GM18502 (cell line): ENCODE measurements around the gene CDKN2B.
"Not testable (repeated sequence)": the region's sequence is repeated elsewhere in the genome, so short reads cannot be mapped to it uniquely, and the experiment has no call there.

Experiments
- ATAC-seq: cut with Tn5 transposase; IDR thresholded peaks from one replicate; pipeline ENCODE4 v1.9.1; 2021; ENCODE audit warnings: mild to moderate bottlenecking; ENCODE audit not compliant: unreplicated experiment, poor library complexity

Gene CDKN2B, protein sequence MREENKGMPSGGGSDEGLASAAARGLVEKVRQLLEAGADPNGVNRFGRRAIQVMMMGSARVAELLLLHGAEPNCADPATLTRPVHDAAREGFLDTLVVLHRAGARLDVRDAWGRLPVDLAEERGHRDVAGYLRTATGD

GRCh38 chr9:22008717-22009505 is at the start of gene CDKN2B:
CDKN2B (minus strand) TSS chr9:22009305; CDS start chr9:22008953, 352 bp downstream.
- peak; percentile 93 for ATAC-seq

- ATAC-seq, result not testable (repeated sequence)
These were observed 48.9 kb upstream of the CDKN2B start for GRCh38 chr9:22057972-22058371.

DNA sequence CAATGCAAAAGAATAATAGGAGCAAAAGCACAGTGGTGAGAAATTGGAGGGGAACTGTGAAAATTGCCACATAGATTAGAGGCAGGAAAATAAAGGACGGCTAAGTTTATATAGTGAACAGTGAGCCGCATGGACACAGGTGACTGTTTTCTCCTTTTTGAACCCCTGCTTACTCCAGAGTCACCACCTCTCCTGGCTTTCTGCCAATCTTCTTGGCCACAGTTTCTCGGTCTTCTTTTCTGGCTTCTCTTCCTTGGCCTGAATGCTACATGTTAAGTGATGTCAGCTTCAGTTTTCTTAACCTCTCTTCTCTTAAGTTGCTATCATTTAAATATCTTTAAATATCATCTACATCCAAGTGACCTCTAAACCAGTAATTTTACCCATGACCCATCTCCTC is 47.3 kb upstream of the CDKN2B start:
- ATAC-seq, result no peak

- ATAC-seq, result no peak
These were observed 46.0 kb upstream of the CDKN2B start for GRCh38 chr9:22055090-22055489.

DNA sequence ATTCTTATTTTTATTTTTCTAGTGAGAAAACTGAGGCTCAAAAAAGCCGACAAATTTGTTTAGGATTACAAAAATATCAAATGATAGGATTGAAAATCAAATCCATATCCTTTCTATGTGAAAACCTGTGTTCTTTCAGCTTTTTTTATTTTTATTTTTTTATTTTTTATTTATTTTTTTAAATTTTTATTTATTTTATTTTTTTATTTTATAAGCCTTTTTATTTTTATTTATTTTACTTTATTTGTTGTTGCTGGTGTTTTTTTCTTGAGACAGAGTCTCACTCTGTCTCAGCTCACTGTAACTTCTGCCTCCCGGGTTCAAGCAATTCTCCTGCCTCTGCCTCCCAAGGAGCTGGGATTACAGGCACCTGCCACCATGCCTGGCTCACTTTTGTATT is 45.4 kb upstream of the CDKN2B start:
- ATAC-seq, result no peak

DNA sequence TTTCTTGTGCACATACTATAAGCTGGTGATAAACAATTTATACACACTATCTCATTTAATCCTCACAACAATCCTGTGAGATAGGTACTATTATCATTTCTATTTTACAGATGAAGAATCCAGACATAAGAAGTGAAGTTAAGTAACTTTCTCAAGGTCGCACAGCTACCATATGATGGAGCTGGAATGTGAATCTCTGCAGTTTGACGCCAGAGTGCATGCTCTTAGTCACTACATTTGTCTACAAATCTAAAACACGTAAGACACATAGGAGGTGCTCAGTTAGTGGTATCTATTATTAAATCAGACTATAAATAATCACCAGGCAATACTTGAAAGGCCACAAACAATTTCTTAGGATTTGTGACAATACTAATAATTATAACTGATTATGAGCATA is 45.0 kb upstream of the CDKN2B start:
- ATAC-seq, result no peak

DNA sequence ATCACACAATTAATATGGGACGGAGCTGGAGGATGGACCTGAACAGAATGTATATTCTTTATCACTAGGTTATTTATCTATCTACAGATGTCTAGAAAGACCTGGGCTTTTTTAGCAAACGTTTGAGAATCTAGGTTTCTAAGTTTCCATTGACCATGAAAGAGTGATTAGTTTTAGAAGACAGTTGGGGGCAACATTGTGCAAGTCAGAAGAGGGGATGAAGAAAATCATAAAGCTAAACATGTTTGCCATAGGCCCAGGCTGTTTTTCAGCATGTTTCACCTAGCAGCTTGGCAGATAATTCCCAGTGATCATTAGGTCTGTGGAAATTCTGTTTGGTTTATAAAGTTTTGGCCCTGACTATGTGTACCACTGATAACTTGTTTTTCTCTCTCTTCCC is 44.1 kb upstream of the CDKN2B start:
- no peak for ATAC-seq

GRCh38 chr9:22052376-22052945 is 43.4 kb upstream of the CDKN2B start:
- peak; percentile 55 for ATAC-seq

DNA sequence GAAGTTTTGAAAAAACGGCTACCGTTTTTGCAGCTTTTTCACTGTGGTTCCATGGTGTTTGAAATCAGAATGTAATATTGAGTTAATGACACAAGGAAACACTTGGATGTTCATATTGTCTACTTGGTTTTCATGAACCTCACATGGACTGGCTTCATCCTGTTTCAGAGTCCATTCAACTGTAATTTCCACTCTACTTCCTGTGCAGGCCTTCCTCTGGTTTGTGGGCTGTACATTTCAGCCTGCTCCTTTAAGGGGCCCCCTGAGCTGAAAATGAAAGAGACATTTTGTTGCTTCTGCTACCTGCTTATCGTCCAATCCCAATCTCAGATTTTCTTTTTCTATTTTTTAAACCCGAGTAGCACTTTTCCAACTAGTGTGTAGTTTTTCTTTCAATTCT is 41.8 kb upstream of the CDKN2B start:
- peak; percentile 80 for ATAC-seq

DNA sequence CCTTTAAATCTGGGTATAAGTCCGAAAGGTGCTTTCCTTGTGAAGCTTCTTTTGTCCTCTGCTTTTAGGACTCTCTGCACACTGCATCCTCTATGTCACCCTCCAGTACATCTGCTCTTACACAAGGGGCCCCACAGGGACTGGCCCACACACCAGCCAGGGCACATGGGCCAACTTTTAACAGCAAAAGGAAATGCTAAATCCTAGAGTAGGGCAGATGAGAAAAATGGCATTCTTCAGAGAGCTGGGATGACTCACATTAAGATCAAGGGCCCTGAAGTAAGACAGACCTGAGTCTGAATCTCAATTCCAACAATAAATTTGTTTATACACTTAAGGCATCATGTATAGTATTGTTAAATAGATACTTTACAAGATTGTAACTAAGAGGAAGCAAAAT is 40.3 kb upstream of the CDKN2B start:
- ATAC-seq, result no peak

GRCh38 chr9:22047596-22047995 is 38.5 kb upstream of the CDKN2B start:
- no peak for ATAC-seq

DNA sequence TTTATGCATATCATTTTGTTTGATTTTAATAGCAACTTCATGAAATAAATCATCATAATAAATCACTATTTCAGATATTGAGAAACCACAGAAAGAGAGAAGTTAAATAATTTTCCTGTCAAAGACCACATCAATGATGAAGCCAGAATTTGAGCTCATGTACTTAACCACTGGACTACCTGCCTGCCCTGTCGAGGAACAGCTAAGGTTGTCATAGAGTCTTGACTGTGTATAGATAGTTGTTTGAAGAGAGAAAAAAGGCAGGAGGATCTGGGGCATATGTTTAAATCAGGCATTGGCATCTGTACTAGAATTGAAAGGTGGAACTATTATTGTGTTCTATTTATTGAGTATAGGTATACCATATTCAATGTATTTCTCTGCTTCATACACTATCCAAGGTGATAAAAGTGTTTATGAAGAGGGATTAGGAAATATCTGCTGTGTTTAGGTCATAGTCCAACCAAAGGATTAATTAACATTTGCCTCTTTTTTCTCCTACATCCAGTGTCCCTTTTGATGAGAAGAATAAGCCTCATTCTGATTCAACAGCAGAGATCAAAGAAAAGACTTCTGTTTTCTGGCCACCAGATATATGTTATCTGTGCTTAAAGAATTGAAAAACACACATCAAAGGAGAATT is 37.3 kb upstream of the CDKN2B start:
- ATAC-seq, result no peak

GRCh38 chr9:22045423-22045822 is 36.3 kb upstream of the CDKN2B start:
- ATAC-seq, result no peak

DNA sequence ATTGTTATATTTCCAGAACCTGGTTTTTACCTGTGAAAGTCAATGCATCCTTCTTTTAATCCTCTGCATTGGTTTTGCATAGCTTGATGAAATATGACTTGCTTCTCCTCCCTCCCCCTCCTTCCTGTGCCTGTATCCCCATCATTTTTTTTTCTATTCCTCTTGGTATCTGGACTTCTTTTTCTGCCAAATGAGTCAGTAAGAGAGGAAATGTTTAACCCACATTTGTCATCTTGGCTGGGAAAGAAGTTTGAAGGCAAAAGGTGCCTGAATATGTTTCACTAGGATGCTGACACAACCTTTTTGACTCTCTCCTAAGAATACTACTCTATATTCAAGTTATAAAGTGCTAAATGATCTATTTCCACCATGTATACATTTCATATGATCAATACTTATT is 35.5 kb upstream of the CDKN2B start:
- no peak for ATAC-seq

DNA sequence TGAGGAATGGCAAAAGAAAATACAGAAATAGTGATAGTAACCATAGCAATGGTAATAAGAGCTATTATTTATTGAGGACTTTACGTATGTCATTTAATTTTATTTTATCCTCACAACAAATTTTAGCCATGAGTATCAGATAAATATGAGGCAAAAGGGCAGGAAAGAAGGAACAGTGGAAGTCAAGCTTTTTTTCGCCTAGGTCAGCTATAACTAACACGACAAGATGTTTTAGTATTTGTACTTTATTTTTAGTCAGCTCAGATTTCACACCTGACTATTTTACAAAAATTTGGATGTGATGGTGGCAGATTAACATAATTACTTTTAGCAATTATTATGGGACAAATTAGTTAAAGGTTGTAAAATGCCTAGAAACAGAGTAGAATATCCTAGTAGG is 34.8 kb upstream of the CDKN2B start:
- ATAC-seq, result no peak

DNA sequence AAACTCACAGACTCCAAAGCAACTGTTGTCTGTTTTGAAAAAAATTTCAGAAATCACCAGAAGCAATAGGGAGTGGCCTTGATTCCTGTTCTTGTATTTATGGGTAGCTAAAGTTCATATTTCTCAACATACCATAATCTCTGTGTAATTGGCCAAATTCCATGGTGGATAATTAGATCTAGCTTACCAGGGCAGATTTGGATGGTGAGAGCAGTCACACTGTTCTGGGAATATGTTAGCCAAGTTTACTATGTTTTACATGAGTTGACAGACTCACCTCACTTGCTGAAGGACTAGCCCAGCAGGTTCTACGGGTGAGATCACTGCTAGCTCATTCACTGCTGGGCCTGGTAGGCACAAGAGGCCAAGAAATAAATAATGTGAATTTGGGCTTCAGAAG is 32.7 kb upstream of the CDKN2B start:
- ATAC-seq, result no peak

GRCh38 chr9:22041344-22041743 is 32.2 kb upstream of the CDKN2B start:
- ATAC-seq, result no peak

DNA sequence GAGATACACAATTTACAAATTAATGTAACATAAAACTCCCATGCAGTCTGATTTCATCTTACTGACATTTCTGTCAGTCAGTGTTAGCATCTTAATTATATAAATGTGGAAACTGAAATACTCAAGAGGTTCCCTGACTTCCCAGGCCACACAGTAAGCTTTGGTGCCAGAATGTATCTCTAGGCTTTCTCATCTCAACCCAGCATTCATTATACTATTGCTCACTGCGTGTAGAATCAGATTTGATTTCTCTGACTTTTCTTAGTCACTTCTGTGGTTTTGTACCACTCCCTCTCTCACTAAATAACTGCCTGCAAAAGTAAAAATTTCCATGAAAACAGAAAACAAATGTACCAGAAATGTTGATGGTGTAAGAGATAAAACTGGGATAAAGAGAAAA is 31.7 kb upstream of the CDKN2B start:
- no peak for ATAC-seq

DNA sequence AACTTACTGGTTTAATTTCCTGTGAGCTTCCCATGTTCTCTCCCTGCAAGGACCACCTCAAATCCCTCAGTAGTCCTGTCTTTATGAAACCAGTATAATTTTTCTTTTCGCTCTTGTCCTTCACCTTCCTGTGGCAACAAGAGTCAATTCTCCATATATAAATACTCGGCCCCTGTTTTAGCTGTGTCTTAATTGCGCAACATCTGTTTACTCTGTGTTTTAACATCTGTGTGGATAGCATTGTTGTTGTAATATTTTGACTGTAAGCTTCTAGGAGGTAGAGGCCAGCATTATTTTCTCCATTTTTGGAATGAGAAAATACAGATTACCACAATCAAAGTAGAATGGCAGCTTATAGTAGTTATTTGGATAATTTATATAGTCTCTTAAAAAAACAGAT is 30.2 kb upstream of the CDKN2B start:
- ATAC-seq, result no peak

DNA sequence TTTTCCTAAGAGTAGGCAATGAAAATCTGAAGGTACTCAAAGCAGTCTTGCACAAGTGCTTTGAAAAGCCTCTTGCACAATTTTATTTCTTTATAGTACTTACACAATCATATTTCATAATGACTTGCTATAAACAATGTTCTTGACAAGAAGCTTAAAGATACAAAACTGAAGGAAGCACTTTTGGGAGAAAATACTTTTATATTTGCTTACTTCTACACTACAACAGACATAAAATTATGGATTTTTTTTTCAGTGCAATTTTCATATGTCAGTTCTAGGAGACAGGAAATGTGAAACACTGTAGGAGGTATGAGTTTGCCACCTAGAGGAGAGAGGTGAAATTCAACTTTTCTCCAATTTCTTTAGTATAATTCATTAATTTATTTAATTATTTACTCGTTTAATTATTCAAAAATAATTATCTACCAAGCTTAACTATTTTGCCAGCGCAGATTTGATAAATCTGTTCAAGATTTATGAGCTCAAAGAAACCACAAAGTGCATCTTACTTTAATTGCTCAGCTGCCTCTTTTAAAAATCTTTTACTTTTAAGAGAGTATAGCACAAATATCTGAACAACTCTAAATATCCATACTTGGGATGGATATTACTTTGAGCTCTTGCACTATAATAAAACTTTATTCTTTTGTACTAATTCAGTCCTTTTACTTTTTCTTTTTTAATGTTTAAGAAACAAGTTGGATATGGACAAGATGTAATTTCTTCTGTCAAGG is 29.0 kb upstream of the CDKN2B start:
- ATAC-seq, result no peak
